Erythroblast (primary cell): Measurements from ENCODE around the gene DCLRE1A.

ENCODE experiments used
- GATA1 ChIP-seq: IDR thresholded peaks from 2 replicates; pipeline ENCODE4 v1.6.1; 2011; ENCODE audit warnings: low read depth, mild to moderate bottlenecking, control low read depth, low read length, moderate library complexity
- POLR2A ChIP-seq: IDR thresholded peaks from 2 replicates; pipeline ENCODE4 v1.6.1; 2011; ENCODE audit warnings: mild to moderate bottlenecking, low read length

DNA sequence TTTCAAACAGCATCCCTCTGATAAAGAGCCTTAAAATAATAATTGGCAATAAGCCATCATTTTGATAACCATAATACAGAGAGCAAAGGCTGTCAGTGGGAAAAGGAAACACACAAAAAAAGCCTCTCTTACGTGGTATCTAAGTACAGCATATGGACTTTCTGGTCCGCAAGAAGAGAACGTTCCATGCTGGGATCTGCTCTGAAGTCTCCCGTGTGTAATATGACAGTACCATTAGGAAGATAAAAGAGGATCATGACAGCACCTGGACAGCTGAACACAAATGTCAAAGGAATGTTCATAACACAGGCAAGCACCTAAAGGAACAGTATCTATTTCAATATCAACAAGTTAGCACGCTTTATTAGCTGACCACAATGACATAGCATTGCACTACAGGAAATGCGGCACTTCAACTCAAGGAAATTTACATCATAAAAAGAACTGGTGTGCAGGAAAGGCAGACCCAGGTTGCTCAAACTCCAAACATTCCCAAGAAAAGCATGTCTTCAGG lies 9.9 kb downstream of the DCLRE1A start:
- peak; percentile 64 for TF ChIP-seq POLR2A
- TF ChIP-seq GATA1, result no peak
